NOMO-1 treated with dmso at 0.1 percent for 144 hours (cell line): Measurements from ENCODE around the gene COX20.
A peak's percentile ranks its signal among the peaks of the same experiment; 100 is the strongest.
"Not testable (repeated sequence)": the region's sequence is repeated elsewhere in the genome, so short reads cannot be mapped to it uniquely, and the experiment has no call there.

Experiments
- DNase-seq: peaks from one replicate; lab custom pipeline; 2025; ENCODE audit not compliant: unreplicated experiment; lab: John Stamatoyannopoulos, UW

COX20 gene

DNA sequence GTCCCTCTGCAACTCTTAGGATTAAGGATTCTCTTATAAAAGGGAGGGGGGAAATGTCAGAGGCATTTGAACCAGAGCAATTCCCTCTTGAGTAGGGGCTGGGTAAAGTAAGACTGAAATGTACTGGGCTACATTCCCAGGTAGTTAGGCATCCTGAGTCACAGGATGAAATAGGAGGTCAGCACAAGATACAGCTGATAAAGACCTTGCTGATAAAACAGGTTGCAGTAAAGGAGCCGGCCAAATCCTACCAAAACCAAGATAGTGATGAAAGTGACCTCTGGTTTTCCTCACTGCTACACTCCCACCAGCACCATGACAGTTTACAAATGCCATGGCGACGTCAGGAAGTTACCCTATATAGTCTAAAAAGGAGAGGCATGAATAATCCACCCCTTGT lies 14.3 kb upstream of the COX20 start:
- no peak for DNase-seq

DNA sequence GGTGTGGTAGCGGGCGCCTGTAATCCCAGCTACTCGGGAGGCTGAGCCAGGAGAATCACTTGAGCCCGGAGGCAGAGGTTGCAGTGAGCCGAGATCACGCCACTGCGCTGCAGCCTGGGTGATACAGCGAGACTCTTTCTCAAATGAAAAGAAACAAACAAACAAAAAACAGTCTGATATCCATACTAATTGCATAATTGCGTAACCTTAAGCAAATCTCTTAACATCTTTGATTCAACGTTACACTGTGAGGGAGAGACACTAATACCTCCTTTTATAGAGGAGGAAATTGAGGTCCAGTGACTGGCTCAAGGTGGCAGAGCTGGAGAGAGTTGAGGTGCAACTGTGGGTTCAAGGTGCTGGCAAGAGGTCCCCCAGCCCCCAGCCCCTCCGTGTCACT lies 12.6 kb upstream of the COX20 start:
- DNase-seq, result no peak

DNA sequence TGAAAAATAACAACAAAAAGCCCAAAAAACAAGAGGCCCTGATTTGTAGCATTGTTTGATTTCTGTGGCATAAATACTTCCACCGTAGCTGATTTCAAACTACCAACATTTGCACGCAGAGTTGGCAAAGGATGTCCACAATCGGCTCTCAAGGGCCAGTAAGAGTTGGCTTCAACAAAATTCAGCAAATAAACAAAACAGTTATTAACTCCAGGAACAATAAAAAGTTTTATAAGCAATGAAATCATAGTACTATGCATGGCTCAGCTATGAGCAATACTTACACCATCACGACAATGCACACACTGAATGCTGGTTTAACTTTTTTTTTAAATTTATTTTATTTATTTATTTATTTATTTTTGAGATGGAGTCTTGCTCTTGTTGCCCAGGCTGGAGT lies 8.7 kb upstream of the COX20 start:
- DNase-seq, result no peak

DNA sequence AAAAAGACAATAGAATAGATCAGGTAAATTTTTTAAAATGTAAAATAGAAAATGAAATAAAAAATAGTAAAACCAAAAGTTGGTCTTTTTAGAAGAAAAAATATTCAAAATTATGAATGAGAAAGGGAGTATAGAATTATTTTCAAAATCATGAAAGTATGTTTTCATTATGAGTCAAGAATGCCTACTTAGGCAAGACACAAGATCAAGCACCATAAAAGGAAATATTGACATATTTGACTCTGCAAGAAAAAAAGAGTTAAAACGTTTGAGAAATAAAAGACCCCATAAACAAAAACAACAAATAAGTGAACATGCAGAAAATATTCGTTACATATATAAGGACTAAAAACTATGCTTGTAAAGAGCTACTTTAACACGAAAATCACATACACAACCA lies 4.8 kb upstream of the COX20 start:
- DNase-seq, result no peak

DNA sequence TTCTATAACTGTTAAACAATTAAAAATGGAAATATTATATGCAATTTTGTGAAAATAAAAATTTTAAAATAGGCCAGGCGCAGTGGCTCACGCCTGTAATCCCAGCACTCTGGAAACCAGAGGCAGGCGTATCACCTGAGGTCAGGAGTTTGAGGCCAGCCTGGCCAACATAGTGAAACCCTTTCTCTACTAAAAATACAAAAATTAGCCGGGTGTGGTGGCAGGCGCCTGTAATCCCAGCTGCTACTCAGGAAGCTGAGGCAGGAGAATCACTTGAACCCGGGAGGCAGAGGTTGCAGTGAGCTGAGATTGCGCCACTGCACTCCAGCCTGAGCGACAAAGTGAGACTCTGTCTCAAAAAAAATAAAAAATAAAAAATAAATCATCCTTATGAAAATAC lies 2.2 kb upstream of the COX20 start:
- DNase-seq, result not testable (repeated sequence)

DNA sequence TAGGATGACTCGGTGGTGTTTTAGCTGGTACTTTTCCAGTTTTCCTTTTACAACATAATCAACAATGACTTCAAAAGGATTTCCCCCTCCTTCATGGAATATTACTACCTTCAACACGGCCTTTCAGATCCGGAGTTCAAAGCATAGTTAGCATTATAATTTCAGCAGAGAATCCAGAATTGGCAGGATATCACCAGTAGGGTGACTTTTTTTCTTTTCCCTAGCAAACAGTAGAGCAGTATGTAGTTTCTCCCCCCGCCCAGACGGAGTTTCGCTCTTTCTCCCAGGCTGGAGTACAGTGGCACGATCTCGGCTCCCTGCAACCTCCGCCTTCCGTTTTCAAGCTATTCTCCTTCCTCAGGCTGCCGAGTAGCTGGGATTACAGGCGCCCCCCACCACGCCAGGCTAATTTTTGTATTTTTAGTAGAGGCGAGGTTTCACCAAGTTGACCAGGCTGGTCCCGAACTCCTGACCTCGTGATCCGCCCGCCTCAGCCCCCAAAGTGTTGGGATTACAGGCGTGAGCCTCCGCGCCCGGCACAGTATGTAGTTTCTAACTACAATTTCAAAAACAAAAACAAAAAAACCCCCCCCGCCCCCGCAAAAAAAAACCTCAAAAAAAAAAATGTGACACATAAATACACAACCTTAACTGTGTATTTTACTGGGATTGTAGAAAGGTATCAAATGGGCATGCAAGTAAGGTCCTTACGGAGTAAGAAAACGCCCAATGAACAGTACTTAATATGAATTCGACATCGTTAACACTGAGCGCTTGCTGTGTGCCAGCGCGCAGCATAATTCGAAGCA lies 1.5 kb upstream of the COX20 start:
- peak; percentile 48 for DNase-seq

DNA sequence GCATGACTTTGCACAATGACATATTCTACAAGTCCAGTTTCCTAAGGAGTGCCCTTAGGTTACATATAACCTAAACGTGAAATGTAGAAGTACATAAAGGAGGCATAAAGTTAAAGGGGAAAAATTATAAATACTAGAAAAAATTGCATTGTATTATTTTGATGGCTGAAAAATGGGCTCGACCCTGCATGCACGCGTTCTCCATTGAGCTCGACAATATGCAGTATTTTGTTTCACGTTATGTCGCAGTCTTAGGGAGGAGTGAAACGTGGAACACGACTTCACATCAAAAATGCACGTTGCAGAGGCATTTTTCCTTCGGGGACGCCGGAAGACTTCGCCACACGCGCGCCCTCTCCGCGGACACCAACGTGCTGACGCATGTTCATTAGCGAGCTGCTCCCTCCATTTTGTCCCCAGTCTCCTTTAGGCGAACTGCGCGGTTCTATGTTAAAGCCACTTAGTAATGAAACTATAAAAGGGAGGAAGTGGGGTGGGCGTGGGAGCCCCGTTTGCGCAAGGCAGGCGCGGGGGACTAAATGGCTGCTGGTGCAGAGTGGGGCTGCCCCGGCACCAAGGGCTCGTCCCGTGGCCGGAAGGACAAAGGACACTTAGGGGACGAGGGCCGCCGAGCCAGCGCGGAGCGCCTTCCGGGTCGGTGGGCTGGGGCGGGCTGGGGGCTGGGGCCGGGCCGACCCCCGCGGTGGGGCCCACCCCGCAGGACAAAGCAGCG lies 749 bp upstream of the COX20 start:
- DNase-seq, result peak; percentile 95

DNA sequence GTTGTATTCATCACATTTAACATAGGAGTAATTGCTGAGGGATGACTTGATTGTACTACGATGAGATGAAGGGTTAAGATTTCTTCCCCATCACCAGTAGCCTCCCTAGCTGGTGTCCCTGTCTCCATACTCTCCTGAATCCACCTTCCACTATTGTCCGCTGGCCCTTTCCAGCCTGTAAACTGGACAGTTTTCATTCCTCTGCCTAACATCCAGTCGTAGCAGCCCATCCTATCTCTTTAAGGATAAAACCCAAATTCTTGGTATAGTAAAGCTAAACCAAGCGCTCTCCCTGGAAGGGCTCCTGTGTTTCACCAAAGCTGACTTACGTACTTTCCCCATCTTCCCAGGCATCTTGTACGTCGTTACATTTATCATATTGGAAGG lies 670 bp downstream of the COX20 start:
- no peak for DNase-seq

DNA sequence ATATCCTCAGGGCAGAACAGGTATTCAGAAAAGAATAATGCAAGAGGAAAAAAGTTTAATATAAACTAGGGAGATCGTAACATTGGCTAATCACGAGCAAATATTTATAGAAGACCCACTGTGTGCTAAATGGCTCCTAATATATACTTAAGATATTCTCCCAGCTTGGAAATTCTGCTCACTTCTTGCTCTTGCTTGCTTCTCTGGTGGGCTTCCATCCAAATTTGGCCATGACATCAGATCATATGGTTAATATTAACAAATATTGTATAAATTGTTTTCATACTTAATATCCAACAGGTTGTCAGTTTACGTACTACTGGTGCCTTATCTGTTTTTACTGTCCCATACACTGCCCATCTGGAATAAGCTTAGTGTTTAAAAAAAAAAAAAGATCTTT lies 1.1 kb downstream of the COX20 start:
- no peak for DNase-seq

DNA sequence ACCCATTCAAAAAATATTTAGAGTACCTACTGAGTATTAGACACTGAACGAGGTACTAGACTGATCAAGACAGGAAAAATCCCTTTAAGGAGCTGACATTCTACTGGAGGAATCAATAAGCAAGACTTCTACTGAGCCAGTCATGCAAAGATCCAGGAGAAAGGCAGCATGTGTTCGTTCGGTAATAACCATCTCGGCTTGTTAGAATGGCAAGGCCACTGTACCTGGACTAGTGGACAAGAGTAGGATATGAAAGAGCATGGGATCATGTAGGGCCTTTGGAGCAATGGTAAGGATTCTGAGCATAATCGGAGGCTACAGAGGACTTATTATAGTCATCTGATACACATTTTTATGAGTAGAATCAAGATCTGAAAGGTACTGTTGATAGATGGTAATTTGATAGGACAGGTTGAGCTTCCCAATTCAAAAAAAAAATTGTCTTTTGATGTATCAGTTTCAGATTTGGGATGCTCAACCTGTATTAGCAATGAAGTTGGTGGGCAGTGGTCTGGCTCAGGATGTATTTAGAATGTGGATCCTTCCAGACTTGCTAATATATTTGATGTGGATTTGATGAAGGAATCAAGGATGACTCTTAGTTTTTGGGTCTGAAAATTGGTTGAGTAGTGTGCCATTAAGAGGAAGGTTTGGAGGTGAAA lies 2.3 kb downstream of the COX20 start:
- no peak for DNase-seq

DNA sequence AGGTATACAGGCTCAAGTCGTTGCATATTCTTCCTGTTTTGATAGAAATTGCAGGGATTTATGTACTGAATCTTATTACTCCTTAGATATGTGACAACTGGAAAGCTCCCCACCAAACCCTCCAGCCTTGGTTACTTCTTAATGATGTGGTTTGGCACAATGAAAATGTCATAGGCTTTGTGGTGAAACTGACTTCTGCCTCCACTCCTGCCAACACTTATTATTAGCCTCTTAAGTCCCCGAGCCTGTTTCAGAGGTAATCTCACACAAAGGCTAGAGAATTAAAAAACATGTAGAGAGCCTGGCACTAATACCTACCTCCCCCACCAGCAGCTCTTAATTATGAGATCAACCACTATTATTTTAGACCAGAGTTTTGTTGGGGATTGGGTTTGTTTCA lies 4.2 kb downstream of the COX20 start:
- no peak for DNase-seq

DNA sequence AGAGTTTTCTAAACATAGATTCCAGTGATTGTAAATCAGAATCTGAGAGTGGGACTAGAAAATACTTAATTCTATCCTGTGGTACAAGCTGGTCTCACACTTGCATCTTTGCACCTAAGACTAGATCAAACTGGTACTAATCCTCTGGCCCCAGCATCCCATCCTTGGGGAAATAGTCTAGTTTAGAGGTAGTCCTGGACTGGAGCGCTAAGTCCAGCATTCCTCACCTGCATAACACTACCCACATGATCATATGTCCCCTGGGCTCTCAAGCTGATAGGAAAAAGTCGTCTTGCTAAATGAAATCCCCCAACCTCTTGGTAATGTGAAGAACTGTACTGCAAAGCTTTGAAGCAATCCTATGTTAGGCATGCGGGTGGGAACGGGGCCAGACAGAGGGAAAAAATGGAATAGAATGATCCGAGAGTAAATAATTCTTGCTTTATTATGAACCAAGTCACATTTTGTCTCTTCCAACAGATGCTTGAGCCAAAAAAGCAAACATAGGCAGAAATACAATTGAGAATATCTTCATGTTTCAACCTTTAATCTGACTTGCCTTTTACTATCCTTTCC lies 4.8 kb downstream of the COX20 start:
- no peak for DNase-seq

DNA sequence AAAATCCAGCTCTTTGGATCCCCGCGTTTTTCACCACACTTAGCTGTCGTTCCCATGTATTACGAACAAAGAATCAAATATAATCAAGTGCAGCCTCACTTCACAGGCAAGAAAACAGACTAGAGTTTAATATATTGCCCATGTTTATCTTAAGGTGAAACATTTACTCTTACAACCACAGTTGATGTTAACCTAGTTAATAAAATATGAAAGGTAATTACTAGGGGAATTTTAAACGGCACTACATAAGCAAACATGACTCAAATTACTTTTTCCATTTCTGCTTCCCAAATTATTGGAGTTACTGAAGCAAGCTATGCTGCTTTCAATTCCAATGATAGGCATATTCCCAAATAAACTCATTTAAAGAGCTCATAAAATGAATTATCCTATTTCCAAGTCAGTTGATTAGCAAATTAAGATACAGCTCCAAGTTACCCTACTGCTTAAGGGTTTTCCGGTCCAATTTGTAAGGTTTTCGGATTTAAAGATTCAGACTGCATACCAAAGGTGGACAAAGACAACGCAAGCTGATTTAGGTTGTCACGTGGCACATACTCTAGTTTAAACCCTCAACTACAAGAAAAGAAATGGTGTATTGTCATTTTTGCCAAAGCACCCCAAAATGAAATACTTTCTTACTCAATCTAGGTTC lies 5.9 kb downstream of the COX20 start:
- DNase-seq, result no peak

DNA sequence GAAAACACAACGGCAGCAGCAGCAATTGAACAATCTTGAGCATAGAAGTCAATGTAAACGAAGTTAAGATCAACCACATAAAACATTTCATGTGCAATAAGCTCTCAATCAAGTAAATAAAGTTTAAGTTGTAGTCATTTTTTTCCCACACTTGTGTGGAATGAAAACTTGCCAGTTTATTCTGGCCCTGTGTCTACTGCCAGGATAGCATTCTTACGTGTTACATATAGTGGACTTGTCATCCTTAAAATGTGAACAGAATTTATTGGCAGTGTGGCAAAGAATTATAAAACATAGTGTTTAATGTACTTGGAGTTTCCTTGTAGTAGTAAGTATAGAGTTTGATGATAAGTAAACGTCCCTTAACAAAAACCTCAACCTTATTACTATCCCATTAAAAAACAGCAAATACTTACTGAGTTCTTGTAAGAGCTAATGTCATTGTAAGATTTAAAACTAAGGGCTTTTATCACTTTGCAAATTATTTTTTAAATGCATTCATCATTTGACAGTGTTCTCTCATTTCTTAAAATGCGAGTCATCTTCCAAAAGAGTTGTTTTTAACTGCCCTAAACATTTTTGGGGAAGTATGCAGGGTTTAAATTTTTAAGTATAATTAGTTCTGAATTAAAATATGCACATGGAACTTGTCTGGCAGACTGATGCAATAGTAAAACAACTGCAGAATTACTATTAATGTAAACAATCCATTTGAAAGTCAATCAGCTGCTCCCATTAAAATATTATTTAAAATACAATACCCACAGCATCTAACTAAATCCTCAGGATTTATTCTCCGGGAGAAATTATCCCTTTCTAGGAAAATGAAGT lies 7.9 kb downstream of the COX20 start:
- no peak for DNase-seq

DNA sequence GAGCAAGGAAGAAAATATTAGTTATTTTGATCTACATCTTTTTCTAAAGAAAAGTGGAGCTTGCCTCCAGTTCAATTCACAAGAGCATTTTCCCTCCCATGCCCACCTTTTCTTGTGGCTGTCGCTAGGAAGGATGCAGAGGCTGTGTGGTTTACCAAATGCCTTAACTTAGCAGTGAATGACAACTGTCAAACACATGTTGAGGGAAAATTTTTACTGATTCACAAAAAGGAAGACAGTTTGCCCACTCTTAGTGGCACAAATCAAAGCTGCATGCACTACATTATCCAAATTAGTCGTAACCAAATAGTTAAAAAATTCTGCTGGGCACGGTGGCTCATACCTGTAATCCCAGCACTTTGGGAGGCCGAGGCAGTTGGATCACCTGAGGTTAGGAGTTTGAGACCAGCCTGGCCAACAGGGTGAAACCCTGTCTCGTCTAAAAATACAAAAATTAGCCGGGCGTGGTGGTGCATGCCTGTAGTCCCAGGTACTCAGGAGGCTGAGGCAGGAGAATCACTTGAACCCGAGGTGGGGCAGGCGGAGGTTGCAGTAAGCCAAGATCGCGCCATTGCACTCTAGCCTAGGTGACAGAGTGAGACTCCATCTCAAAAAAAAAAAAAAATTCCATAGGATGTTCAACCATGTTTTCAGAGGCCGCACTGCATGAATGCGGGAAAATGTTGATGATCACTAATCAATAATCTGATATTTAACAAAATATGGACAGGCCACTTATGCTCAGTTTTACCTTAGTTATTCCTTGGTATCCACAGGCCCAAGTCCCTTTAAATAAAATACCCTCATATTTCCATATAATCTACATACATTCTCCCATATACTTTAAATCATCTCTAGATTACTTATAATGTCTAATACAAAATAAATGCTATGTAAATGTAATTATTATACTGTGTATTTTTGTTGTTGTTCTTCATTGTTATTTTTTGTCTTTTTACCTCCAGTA lies 9.0 kb downstream of the COX20 start:
- DNase-seq, result no peak

DNA sequence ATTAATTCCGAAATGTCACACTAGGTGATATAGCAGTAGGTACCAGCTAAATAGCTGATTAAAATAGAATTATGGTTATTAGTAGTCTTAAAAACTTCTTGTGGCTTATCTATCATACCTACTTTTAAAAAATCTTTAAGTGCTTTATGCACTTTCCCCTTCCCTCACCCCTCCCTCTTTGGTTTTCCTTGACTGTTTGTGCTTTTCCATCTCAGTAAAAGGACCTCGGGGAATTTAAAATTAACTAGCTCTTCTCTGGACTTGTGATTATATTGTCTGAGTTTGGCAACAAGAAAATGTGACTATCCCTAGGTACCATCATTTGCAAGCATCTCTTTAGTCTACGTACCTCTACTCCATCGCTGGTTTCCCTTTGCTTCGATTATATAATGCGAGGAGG lies 11.2 kb downstream of the COX20 start:
- no peak for DNase-seq

DNA sequence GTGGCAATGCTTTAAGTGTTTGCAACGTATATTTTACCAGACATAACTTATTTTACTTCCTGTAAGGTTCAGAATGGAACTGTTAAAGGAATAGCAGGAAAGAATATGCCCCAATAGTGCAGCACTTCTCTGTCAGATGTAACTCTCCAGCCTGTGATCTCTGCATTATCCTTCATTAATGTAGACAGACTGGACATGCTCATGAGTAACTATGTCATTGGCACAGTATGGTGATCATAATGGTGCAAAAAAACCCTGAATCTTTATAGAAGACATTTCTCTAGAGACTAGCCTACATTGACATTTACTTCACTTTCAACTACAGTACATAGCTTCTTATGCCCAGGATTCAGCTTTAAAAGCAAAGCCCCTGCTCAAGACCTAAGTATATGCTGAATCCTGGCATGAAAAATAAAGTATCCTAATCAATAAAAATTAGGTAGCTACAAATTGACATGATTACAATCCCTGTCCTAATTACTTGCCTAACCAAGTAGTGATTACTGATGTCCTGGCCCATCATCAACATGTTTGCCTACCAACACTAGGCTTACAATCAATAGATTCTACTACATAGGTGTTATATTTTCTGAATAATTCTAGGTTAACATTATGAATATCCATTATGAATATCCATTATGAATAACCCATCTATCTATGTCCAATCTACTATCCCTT lies 13.9 kb downstream of the COX20 start:
- DNase-seq, result no peak

DNA sequence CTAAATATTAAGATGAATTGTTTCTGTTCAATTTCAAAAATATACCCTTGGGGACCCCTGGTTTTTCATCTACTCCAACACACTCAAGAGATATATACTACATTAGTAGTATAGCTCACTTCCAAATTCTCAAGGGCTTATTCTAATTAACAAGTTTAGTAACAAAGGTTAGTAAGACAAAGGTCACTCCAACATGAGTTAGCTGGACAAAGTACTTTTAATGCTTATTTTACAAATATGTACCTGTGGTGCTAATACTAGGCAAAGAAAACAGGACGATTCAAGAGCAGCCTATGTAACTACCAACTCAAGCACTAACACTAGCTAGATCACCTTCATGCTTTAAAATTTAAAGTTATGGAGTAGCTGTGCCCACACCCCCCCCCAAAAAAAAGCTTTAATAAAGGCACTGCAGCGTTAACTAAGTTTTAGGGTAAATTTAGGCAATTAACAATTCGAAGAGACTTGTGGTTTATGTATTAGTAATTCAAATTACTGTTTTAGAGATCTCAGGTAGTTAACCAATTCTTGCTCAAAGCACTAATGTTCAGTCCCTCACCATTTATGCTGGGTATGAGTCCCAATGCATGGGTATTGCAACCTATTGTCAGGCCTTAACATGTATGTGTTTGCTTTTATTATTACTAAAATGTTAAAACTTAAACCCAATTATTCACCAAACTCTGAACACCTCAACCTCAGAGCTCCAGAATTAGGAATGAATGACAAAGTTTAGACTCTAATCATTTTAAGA lies 14.8 kb downstream of the COX20 start:
- DNase-seq, result no peak
